HG03280 (cell line): ENCODE measurements around the gene POLN.

Source experiments
- ATAC-seq: cut with Tn5 transposase; IDR thresholded peaks from one replicate; pipeline ENCODE4 v1.9.1; 2021; ENCODE audit warnings: mild to moderate bottlenecking, moderate library complexity; ENCODE audit not compliant: unreplicated experiment

Gene POLN

DNA sequence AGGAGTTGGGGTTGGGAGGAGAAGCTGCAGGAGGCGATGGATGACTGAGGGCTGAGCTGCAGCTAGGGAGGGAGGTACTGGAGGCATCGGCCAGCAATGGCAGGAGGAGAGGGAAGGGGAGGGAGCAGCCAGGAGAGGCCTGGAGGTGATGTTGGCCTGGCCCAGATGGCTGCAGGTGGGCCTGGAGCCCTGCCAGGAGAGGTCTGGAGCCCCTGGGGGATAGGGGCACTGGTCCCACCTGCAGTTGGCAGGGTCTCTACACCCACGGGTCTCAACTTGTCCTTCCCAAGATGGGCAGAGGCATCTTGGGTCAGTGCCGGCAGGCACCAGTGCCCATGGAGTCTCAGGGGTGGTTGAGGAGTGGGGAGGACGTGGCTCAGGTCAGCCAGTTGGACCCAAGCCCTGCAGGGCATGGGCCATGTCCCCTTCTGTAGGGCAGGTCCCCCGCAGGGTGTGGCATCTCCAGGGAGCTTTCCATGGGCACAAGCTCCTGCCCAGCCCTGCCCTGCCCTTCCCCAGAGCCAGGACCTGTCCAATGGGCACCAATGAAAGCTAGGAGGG, 22.6 kb upstream of the POLN start:
- no peak for ATAC-seq

DNA sequence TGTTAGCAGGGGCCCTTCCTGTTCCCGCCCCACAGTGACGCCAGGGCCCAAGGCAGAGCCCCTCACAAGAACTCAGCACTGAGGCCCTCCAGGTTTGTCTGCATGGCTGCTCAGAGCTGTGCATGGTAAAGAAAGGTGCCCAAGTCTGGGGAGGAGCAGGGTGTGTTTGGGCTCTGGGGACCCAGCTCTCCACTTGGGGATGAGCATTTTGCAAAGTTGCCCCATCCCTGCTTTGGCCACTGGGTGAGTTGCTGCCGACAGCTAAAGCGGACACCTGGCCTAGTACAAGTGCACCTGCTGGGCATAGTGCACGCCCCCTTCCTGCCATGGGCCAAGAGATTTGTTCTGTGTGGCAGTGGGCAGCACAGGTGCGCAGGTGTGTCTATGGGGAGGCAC, 22.0 kb upstream of the POLN start:
- no peak for ATAC-seq

DNA sequence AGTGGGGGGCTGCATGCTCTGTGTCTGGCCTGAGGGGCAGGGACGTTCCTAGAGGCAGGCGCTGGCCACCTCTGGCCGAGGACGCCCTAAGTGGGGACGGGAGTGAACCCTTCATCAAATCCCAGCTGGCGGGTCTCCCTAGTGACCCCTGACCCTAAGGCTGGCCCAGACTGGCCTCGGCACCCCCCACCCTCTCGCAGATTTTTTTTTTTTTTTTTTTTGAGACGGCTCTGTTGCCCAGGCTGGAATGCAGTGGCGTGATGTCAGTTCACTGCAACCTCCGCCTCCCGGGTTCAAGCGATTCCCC, 21.0 kb upstream of the POLN start:
- no peak for ATAC-seq

DNA sequence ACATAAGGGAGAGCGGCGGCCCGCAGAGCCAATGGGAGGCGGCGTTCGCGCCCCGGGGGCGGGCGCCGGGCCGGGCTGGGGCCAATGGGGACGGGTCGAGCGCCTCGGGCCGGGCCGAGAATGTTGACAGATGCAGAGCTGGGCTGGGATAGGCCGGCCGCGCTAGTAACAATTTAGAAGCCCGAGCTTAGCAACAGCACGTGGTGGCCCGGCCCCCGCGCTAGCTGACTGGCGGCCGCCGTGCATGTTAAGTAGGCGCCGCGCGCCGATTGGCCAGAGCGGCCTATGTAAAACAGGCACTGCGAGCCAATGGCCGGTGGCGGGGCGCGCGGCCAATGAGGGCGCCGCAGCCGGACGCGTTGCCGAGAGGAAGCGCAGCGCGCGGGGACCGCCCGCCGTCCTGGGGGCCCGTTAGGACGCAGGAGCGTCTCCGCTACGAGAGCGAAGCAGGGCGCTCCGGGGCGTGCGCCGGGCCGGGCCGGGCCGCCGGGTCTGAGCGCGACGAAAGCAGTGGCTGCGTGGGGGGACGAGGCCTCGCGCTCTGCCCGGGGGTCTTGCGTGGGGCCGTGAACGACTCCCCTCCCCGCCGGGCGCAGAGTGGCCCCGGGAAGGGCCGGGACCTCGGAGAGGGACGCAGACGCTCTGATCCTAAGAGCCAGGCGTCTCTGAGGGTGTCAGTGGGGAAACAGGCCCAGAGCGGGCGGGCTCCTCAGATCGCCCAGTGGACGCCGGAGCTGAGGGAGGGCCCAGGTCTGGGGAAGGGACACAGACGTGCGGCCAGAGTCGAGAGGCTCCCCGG, 20.4 kb upstream of the POLN start:
- ATAC-seq = peak; percentile 89

DNA sequence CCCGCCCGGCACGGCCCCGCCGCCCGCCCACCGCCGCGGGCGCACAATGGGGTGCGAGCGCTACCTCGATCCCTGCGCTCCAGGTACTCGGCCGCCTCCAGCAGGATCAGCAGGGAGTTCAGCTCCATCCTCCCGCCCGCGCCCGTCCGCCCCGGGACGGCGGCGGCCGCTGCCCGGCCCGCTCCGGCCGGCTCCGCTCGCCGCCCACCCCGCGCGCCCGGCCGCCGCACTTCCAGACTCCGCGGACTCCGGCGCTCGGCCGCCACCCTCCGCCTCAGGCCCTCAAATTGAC, 19.9 kb upstream of the POLN start, which contains the start of gene MXD4:
Gene MXD4, minus strand, starts transcription at position 257 of the 292 bp plus-strand sequence. Its CDS starts 129 bp downstream, at position 128.
- ATAC-seq = peak; percentile 6

DNA sequence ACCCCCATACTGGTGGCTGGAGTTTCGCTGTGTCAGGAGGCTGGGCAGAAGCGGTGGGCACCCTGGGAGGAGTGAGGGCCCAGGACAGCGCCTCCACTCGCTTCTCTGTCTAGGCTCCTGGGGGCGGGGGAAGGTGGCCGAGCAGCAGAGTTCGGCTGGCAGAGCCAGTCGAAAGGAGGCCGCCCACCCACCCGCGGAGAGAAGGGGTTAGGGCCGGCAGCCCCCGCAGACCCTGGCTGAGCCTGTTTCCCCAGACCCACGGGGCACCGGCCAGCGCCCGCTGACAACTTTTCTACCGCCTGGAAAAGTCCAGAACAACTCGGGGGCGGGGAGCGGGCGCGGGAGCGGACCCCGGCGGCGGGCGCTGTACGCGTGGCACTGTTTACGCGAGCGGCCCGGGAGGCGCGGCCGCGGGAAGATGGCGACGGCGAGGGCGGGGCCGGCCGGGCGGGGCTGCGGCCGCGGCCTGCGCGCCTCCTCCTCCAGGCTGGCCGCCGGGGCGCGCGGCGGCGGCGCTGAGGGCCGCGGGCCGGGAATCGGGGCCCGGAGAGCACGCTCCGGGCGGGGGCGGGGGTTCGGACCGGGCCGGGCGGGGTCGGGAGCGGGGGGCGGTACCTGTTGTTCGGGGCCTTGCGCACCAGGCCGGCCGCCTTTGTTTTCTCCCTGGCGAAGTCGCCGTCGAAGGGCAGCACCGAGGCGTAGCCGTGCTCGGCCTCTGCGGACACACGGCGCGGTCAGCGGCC, 19.4 kb upstream of the POLN start:
- peak; percentile 29 for ATAC-seq

DNA sequence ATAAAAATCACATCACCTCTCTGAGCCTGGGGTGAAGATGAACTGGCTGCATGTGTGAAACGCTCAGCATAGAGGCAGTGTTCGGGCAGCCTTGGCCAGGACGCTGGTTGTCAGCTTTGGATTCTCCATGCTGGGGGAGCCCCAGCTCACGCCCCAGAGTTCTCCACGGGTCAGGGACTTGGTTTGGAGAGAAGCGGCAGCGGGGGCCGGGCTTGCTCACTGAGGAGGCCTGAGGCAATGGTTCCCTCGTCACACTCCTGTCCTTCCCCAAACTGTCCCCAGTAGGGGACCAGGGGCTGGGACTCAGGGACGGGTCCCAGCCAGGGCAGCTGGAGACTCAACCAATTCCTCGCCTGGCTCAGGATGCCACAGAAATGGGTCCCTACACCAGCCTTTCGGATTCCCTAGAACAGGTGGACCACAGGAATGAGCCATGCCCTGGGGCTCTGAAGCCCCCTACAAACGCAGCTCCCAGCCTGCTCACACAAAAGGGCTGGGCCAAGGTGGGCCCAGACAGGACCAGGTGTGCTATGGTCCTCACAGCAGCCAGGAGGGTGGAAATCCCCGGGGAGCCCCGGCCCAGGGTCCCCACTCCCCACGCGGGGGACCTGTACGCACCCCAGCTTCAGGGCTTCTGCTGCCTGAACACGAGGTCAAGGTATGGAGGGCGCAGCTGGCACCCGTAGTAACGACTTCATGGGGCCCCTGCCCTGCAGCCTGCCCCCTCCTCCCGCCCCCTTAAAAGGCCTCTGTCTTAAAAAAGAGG, 18.6 kb upstream of the POLN start:
- ATAC-seq = no peak

- no peak for ATAC-seq
Measured at GRCh38 chr4:2259541-2260343, 17.8 kb upstream of the POLN start.

DNA sequence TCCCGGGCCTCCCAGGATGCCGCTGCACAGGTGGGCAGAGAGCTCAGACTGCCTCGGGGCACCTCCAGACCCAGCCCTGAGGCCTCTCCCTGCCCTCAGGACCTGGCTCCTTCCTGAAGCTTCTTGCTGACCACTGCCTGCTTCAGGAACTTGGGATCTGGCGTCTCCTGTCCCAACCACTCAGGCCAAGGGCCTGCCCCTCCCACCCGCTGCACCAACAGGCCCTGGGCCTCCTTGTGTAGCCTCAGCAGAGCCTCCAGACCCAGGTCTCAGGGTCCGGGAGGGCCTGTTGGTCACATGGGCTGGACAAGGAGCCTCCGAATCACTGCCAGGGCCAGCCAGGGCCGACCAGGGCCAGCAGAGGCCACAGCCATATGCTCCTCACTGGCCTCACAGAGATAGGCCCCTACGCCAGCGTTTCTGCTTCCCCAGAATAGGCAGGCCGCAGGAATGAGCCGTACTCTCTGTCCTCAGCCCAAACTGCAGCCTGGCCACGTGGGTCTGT, 17.2 kb upstream of the POLN start:
- ATAC-seq = no peak

DNA sequence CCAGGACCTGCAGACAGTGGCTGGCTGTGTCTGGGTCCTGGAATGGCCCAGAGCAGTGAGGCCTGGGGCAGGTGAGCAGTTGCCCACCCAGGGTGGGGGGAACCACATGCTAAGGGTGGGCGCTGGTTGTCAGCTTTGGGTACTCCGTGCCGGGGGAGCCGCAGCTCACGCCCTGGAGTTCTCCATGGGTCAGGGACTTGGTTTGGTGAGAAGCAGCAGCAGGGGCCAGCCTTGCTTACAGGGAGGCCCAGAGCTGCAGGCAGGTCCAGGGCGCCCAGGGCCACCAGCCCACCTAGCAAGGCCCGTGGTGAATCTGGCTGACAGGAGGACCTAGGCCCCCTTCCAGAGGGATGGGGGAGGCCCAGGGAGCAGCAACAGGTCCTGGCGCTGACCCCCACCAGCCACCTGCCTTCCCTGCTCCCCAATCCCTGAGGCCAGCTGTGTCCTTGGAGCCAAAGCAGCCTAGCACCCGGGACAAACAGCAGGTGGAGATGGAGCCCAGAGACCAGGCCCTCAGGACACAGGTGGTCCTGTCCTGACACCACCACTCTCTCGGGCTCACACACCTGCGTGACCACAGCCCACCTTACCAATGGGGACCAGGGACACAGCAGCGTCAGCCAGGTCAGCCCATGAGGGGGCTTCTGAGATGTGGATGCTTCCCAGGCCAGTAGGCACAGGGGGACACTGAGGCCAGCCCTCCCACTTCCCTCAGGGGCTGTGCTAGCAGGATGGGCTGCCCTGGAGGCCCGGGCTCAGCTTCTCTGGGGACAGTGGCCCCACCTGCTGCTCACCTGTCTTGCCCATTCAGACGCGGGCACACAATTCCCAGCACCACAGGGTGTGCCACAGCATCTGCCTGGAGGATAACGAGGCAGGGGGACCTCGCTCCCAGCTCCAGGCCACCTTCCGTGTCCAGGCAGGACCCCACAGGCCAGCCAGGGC, 16.4 kb upstream of the POLN start:
- ATAC-seq = no peak

- no peak for ATAC-seq
Measured at GRCh38 chr4:2257361-2258081, 15.6 kb upstream of the POLN start.

DNA sequence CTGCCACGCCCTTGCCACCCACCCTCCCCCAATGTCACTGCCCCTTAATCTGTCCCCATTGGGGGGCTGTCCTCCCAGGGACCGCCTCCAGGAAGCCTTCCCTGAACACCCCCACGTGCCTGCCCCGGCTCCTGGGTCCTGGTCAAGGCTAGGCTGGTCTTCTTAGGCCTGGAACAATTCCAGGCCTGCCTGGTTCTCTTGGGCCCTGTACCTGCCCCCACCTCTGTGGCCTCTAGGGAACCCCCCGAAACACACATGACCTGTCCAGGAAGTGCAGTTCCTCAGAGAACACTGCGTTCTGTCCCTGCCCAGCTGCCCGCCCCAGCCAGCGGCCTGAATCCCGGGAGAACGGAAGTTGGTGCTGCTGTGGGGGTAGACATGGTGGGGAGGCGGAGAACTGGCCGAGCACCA, 14.9 kb upstream of the POLN start:
- ATAC-seq = no peak

DNA sequence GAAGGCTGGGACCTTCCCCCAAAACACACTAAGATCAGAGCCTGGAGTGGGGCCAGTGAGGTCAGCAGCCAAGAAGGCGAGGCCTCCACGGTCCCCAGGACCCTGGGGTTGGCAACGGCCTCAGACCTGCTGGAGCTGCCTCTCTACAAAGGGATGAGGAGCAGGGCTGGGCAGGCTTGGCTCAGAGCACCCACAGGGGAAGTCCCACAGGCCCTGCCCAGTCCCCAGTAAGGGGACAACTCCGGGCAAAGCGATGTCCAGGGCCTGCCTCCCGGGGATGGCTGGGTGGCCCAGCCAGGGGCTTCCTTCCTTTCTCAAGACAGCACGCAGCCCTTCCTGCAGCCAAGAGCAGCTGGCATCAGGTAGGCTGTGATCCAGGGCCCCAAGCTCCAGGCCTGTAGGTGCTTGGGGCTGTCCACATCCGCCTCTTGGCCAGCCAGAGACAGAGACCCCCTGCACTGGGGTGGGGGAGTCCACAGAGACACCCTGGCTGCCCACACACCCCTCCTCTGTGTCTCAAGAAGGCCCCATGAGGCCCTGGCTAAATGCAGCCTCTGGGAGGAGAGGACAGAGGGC, 14.3 kb upstream of the POLN start:
- no peak for ATAC-seq

DNA sequence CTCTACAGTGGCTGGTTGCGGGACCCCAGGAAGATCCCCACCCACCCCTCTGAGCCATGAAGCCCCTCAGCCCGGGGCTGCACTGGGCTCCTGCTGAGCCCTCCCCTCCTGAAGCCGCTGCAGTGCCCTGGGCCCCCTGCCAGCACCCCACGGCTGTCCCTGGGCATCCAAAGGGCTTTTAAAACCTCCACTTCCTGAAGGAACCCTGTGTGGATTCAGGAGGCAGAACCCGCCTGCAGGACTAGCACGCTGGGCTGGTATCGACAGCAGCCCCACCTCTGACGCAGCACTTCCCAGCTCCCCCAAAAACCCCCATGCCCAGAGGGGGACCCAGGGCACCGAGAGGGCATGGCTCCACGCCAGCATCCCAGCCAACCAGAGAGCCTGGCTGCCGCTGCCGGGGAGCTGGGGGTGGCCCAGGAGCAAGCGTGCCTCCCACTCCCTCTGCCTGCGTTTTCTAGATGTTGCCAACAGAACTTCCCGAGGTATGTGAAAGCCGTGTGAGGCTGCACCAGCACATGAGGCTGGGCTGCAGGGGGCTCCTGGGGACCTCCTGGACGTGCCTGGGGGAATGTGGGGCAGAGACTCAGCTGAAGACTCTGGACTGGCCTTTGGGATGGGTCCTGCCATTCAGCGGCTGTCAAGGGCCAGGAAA, 13.7 kb upstream of the POLN start:
- ATAC-seq = no peak

DNA sequence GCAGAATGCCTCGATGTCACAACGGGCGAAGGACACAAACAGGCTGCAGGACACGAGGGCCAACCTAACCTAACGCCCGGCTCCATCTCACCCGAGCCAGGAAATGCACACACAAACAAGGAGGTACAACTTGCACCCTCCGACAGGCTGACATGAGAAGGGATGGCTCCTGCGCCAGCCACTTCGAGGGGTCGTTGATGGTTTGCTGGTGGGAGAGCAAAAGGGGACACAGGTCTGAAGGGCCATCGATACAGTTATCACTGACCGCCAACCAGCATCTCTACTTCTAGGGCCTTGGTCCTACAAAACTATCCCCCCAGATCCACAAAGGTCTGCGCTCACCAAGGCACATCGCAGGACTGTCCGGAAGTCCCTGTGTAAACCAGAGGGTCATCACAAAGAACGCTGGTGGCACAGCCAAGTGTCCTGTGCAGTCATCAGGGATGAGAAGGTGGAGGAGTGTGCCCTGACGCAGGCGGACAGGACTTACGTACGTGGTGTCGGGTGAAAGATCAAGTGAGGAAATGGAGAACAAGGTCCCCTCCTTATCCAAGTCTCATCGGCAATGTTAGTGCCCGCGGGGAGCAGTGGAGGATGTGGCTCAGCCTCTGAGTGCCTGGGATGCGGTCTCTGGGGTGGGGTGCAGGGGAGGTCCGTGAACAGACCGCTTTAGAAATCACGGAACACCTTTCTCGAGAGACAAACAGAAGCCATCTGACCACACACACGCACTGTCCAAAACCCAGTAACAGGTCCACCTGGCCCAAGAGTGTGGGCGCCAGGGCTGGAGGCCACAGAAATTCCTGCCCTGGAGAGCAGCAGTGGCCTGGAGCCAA, 13.0 kb upstream of the POLN start:
- no peak for ATAC-seq

DNA sequence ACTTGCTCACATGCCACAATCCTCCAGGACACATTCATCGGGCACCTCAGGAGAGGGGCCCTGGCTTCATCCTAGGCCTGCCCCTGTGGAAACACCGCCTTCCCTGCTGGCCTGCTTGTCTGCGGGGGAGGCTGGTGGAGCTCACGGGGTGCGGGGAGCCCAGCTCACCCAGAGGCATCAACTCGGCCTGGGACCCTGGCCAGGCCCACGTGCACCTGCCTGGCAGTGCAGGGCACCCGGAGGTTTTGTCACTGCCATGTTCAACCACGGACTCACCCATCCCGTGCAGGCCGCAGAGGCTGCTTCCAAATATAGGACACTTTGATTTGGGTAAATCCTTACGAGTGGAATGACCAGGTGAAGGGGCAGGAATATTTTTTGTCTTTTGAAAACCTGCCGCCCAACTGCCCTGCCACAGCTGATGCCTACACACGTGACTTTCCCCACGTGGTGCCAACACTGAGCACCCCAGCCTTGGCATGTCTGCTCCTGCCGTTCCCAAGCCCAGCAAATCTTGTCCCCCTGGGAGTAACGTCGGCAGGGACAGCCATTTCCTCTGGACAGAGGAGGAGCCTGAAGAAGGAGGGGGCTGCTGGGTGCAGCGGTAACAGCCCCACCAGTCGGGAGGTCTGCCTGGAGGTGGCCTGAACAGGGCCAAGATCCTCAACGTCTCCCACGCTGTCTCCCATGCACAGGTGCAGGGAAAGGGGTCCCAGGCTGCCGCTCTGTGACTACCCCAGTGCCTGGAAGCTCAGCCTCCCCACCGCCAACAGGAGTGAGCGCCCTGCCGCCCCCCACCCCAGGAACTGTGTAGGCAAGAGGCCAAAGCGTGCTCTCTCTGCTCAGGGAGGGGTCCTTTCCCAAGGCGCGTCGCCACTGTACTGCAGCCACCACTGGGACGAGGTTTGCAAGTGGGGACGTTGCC, 11.5 kb upstream of the POLN start:
- no peak for ATAC-seq
